GM18870 (cell line): ENCODE results near the gene ATXN10.
"Not testable (repeated sequence)": the region's sequence is repeated elsewhere in the genome, so short reads cannot be mapped to it uniquely, and the experiment has no call there.

Experiments used
- ATAC-seq: cut with Tn5 transposase; IDR thresholded peaks from one replicate; pipeline ENCODE4 v1.9.1; 2021; ENCODE audit warnings: moderate library complexity; ENCODE audit not compliant: unreplicated experiment

Gene ATXN10

GRCh38 chr22:45677063-45677462 lies 5.4 kb downstream of the ATXN10 start:
- no peak for ATAC-seq

DNA sequence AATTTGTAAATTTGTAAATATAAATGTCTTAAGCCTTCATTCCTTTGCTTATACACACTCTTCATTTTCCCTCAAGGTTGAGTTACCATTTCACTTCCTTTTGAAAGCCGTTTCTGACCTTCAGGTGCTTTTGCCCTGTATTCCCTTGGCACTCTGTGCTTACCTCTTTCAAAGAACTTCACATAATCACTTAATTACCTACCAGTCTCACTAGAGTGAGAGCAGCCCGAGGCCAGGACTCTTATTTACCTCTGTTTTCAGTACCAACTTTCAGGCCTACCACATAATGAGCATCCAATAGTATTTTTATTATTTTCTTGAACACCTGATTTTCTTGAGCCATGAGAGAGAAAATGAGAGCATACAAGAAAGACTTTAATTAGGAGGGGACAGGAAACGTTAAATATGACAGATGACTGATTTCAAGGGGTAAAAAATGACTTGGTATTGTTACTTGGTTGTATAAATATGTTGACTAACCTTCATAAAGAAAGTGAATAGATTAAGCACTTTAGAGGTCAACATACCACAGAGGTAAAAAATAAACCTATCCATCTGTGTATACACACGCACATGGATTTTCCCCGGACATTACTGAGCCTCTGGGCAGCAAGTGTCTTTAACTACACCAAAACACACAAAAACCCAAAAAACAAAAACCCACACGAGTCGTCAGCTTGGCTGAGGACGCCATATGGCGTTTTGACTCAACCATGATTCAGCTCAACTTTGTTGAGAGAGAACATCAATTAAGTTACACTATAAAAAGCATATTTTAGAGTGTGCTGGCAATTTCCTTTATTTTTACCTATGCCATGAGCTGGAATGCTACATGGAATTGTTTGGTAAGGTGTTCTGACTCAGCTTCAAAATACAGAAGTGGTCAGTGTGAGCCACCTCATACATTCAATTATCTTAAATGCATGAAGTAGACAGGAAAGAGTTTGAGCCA lies 7.6 kb downstream of the ATXN10 start:
- no peak for ATAC-seq

- ATAC-seq: no peak
Observed at GRCh38 chr22:45680932-45681700, 9.5 kb downstream of the ATXN10 start.

- no peak for ATAC-seq
Observed at GRCh38 chr22:45682064-45682463, 10.4 kb downstream of the ATXN10 start.

DNA sequence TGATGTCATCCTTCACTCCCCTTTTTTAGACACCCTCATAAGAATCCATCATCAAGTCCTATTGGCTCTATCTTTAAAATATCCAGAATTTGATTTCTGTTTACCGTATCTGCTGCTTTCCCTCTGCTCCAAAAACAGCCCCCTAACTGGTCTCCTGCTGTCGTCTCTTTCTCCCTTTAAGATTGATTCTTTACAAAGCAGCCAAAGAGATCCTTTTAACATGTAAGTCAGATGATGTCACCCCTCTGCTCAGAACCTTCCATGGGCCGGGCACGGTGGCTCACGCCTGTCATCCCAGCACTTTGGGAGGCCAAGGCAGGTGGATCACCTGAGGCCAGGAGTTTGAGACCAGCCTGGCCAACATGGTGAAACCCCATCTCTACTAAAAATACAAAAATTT lies 11.1 kb downstream of the ATXN10 start:
- not testable (repeated sequence) for ATAC-seq

GRCh38 chr22:45683248-45683647 lies 11.6 kb downstream of the ATXN10 start:
- ATAC-seq: no peak

DNA sequence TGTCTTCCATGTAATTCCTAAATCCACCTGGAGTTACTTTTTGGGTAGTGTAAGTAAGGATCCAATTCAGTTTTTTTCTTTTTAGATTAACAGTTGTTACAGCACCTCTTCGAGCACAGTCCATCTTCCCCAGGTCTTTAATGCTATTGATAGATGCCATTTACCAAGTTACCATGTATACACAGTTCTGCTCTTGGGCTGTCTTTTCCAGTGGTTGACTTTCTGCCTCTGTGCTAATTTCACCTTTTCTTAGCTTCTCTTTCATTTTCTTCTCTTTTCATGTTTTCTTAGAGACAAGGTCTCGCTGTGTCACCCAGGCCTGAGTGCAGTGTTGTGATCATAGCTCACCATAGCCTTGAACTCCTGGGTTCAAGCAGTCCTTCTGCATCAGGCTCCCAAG lies 12.0 kb downstream of the ATXN10 start:
- ATAC-seq: no peak

DNA sequence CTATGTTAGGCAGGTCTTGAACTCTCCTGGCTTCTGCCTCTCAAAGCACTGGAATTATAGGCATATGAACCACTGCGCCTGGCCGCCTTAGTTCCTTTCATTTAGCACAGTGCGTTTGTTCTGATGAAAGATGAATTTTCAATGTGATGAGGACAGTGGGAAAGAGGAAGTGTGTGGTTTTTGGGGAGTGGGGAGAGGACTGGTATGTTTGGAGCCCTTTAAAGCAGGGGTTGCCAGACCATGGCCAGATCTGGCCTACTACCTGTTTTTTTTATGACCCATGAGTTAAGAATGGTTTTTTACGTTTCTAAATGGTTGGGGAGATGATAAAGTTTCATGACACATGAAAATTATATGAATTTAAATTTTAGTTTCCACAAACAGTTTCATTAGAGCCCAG lies 12.5 kb downstream of the ATXN10 start:
- no peak for ATAC-seq

DNA sequence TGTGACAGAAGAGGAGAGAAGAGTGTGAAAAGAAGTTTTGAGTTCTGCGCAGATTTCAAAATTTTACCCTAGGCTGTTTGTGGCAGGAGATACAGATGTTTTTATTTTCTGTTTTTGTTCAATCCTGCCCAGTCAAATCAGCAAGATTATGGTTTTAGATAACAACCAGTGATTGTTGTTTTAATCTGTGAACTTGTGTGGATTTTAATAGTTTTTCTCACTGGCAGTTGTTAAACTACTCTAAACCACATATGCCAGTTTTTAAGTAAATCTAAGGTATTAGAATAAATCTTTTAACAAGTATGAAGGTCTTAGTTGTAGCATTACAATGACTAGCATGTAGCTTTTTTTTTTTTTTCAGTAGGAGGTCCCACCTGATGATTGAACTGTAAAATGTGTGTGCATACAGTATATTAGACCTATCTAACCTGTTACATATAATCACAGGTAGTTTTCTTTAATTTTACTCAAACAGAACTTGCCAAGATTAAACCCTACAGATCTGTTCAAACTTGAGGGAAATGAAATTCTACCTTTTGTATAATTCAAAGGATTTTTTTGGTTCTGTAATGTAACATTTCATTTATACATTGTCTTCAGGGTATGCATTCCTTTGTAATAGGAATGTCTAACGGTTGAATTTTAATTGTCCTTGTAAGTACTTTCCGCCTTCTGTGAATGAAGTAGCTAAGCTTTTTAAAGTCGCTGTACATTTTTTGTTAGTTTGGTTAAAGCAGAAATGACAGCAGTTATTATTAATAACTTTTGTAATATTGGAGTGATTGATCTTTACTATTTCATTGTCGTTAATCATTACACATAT lies 13.3 kb downstream of the ATXN10 start:
- no peak for ATAC-seq

DNA sequence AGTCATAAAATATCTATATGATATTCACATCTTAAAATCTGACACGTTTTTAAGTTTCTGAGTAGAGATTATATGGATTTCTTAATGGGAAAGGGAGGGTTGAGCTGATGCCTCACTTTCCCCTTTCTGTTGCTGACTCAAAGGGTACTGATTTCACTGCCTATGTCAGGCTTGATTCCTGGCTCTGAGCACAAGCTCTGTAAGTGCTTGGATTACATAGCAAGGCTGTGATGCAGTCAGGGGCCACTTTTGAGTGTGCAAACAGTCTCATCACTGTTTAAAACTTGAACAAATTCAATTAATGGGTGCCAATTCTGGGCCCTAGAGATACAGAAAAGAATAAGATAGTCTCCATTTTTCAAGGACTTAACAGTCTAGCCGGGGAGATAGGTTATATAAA lies 14.4 kb downstream of the ATXN10 start:
- no peak for ATAC-seq

DNA sequence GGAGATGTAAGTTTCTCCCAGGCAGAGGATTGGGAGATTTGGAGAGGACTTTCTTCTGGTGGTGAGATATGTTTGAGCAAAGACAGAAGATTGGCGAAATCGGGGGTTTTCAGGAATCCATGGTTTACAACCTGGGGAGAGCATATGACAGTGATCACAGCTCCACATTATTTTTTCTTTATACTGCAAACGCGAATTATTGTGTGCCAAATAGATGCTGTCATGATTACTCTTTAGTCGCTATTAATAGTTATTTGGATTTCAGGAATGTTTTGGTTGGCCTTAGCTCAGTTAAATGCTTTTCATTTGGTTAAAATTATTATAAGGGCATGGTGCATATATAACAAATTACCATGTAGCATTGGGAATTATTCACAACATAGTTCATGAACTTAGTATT lies 15.2 kb downstream of the ATXN10 start:
- ATAC-seq: no peak

- no peak for ATAC-seq
Observed at GRCh38 chr22:45688600-45689080, 17.0 kb downstream of the ATXN10 start.

GRCh38 chr22:45689211-45689610 lies 17.6 kb downstream of the ATXN10 start:
- ATAC-seq: no peak

DNA sequence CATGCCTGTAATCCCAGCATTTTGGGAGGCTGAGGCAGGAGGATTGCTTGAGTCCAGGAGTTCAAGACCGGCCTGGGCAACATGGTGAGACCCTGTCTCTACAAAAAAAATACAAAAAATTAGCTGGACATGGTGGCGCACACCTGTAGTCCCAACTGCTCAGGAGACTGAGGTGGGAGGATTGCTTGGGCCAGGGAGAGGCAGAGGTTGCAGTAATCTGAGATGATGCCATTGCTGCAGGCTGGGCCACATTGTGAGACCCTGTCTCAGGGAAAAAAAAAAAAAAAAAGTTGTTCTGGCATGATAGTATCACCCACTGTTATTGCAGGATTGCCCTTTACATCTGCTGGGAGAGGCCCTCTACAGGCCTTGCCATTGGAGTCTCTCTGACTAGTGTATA lies 18.4 kb downstream of the ATXN10 start:
- ATAC-seq: no peak

DNA sequence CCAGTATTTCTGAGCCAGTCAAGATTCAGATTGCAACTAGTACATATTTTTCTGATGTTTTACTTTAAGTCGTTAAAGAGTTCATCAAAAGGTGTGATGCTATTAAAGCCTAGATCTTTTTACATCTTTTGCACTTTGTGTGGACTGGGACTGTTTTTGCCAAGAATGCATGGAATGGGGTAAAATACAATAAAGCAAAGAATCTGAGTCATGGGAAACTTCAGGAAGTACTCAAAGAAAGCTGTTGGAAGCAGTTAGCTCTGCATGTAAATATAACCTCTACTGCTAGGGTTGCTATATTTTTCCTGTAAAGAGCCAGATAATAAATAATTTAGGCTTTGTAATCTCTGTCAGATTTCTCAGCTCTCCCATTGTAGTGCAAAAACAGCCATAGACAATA lies 20.9 kb downstream of the ATXN10 start:
- no peak for ATAC-seq

- ATAC-seq: no peak
Observed at GRCh38 chr22:45693835-45694234, 22.2 kb downstream of the ATXN10 start.

GRCh38 chr22:45696227-45696626 lies 24.6 kb downstream of the ATXN10 start:
- ATAC-seq: no peak

GRCh38 chr22:45698094-45698493 lies 26.5 kb downstream of the ATXN10 start:
- no peak for ATAC-seq

DNA sequence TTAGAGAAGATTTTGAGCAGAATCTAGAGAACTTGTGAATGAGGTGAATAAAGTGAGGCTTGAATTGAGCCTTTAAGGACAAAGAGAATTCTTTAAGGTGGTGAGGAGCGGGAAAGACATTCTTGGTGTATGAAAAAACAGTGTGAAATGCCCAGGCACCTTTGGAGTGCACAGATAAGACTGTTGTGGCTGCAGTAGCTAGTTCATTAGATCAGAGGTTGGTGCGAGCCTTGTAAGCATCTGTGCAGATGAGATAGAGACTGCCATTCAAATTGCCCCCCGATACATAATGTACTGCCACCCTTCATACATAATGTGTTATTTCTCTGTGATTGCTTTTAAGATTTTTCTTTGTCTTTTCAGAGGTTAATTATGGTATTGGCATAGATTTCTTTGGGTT lies 31.3 kb downstream of the ATXN10 start:
- no peak for ATAC-seq

DNA sequence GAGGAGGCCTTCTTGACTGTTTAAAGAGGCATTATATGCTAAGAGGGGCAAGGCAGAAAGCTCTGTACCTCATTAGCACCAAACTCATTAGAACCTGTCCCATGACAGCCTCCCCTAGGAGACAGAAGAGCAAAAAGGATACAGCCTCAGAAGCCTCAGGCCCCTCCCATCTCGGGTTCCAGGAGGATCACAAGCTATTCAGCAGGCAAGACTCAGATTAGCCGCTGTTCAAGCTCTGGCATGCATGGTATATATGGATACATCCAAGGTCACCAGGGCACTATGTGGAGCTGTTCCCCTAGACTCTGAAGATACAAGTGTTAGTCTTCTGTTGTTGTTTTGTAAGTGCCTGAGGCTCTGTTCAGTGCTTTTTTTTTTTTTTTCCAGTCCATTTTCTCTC lies 32.1 kb downstream of the ATXN10 start:
- ATAC-seq: no peak

DNA sequence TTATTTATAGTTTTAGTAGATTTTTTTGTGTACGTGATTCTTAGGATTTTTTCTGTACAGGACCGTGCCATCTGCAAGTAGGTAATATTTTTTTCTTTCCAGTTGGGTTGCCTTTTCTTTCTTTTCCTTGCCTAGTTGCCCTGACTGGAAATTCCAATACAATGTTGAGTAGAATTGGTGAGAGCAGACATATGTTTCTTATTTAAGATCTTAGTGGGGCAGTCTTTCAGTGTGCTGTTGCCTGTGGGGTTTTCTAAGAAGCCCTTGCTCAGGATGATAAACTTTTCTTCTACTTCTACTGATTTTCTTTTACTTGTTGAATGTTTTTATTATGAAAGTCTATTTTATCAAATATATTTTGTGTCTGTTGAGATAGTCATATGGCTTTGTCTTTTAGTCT lies 33.0 kb downstream of the ATXN10 start:
- no peak for ATAC-seq
